ENCODE results near the gene ROBO3.

Gene ROBO3

DNA sequence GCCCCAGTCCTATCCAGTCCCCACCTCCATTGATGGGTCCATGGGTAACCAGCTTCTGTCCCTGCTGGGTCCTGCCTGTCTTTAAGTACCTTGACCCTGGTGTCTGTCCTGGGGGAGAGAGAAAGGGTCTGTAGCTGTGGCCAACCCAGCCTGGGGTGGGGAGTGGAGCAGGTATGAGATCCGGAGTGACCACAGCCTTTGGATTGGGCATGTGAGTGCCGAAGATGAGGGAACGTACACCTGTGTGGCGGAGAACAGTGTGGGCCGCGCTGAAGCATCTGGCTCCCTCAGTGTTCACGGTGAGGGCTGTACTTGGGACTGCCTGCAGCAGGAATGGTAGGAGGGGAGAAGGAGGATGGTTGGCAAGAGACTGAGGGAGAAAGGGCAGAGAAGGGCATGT, 5.2 kb downstream of the ROBO3 start:
- TF ChIP-seq SPI1 (IDR thresholded peaks at IDR 0.05; ENCODE audit: borderline replicate concordance, low read depth) (no peak), GABPA (IDR thresholded peaks at IDR 0.05; ENCODE audit: low read depth) (no peak), POLR2AphosphoS5 (IDR thresholded peaks at IDR 0.05; ENCODE audit: low read depth) (no peak)
- TF ChIP-seq, protein P1, sequence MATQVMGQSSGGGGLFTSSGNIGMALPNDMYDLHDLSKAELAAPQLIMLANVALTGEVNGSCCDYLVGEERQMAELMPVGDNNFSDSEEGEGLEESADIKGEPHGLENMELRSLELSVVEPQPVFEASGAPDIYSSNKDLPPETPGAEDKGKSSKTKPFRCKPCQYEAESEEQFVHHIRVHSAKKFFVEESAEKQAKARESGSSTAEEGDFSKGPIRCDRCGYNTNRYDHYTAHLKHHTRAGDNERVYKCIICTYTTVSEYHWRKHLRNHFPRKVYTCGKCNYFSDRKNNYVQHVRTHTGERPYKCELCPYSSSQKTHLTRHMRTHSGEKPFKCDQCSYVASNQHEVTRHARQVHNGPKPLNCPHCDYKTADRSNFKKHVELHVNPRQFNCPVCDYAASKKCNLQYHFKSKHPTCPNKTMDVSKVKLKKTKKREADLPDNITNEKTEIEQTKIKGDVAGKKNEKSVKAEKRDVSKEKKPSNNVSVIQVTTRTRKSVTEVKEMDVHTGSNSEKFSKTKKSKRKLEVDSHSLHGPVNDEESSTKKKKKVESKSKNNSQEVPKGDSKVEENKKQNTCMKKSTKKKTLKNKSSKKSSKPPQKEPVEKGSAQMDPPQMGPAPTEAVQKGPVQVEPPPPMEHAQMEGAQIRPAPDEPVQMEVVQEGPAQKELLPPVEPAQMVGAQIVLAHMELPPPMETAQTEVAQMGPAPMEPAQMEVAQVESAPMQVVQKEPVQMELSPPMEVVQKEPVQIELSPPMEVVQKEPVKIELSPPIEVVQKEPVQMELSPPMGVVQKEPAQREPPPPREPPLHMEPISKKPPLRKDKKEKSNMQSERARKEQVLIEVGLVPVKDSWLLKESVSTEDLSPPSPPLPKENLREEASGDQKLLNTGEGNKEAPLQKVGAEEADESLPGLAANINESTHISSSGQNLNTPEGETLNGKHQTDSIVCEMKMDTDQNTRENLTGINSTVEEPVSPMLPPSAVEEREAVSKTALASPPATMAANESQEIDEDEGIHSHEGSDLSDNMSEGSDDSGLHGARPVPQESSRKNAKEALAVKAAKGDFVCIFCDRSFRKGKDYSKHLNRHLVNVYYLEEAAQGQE (IDR thresholded peaks at IDR 0.05; ENCODE audit: insufficient replicate concordance, low read depth), result no peak
- TF ChIP-seq, protein P2, sequence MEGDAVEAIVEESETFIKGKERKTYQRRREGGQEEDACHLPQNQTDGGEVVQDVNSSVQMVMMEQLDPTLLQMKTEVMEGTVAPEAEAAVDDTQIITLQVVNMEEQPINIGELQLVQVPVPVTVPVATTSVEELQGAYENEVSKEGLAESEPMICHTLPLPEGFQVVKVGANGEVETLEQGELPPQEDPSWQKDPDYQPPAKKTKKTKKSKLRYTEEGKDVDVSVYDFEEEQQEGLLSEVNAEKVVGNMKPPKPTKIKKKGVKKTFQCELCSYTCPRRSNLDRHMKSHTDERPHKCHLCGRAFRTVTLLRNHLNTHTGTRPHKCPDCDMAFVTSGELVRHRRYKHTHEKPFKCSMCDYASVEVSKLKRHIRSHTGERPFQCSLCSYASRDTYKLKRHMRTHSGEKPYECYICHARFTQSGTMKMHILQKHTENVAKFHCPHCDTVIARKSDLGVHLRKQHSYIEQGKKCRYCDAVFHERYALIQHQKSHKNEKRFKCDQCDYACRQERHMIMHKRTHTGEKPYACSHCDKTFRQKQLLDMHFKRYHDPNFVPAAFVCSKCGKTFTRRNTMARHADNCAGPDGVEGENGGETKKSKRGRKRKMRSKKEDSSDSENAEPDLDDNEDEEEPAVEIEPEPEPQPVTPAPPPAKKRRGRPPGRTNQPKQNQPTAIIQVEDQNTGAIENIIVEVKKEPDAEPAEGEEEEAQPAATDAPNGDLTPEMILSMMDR (IDR thresholded peaks at IDR 0.05; ENCODE audit: insufficient read depth, low read length), result no peak
- DNase-seq (ENCODE audit: low read depth in 1 of 2, low spot score in 1 of 2), result no peak
- Histone ChIP-seq H3K27ac (replicated peaks) (no peak overlapping the region), H3K4me3 (replicated peaks; ENCODE audit: insufficient read depth, low read length) (no peak overlapping the region), H3K27me3 (ENCODE audit: insufficient read depth, poor library complexity, severe bottlenecking) (peaks cover 61% of the 10 kb centered on the region)

DNA sequence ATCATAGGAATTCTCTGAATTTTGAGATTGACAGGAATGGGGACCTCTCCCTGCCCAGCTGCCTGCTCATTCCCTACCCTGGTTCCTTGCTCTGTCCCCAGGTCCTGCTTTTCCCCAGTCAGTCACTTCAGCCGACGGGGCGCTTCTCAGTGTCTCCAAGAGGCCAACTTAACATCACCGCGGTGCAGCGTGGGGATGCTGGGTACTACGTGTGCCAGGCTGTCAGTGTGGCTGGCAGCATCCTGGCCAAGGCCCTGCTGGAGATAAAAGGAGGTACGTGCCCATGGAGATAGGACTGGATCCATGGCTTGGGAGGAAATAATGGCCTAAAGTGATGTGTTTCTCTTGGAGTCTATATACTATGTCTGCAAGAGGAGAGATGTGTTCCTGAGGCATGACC, 7.0 kb downstream of the ROBO3 start:
- Histone ChIP-seq H3K4me3 (replicated peaks; ENCODE audit: insufficient read depth, low read length) (no peak overlapping the region), H3K27me3 (ENCODE audit: insufficient read depth, poor library complexity, severe bottlenecking) (peaks cover 48% of the 10 kb centered on the region), H3K27ac (replicated peaks) (no peak overlapping the region)
- TF ChIP-seq SPI1 (IDR thresholded peaks at IDR 0.05; ENCODE audit: borderline replicate concordance, low read depth) (no peak), POLR2AphosphoS5 (IDR thresholded peaks at IDR 0.05; ENCODE audit: low read depth) (no peak)
- TF ChIP-seq, protein P1 (IDR thresholded peaks at IDR 0.05; ENCODE audit: insufficient replicate concordance, low read depth), result no peak
- DNase-seq (ENCODE audit: low read depth in 1 of 2, low spot score in 1 of 2), result no peak

DNA sequence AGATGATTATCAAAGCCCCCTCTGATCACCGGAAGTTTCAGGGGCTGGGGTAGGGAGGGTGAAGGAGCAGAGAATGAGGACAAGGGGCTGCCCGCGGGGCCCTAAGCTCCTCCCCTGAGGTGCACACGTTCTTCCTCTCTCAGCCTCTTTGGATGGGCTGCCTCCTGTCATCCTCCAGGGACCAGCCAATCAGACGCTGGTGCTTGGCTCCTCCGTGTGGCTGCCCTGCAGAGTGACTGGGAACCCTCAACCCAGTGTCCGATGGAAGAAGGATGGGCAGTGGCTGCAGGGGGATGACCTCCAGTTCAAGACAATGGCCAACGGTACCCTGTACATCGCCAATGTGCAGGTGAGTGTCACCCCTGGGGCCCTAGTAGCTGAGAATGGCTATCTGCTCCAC, 7.5 kb downstream of the ROBO3 start:
- no peak for DNase-seq (ENCODE audit: low read depth in 1 of 2, low spot score in 1 of 2)
- Histone ChIP-seq H3K27me3 (ENCODE audit: insufficient read depth, poor library complexity, severe bottlenecking) (peaks cover 46% of the 10 kb centered on the region), H3K4me3 (replicated peaks; ENCODE audit: insufficient read depth, low read length) (no peak overlapping the region), H3K27ac (replicated peaks) (no peak overlapping the region)
- TF ChIP-seq, protein P1 (IDR thresholded peaks at IDR 0.05; ENCODE audit: insufficient replicate concordance, low read depth), result no peak
- TF ChIP-seq GABPA (IDR thresholded peaks at IDR 0.05; ENCODE audit: low read depth) (no peak), SPI1 (IDR thresholded peaks at IDR 0.05; ENCODE audit: borderline replicate concordance, low read depth) (no peak)

DNA sequence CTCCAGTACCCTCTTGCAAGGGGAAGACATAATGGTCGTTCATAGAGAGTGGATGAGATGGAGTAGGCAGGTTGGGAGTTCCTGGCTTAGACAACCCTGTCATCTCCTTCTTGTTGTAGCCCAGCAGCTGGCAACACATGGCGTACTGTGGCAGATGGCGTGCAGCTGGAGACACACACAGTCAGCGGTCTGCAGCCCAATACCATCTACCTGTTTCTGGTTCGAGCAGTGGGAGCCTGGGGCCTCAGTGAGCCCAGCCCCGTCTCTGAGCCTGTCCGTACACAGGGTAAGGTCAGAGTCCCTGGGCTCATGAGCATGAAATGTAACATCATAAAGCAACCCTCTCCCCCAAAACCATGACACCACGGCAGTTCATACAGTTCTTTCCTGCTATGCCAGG, 8.7 kb downstream of the ROBO3 start:
- H3K27ac ChIP-seq (replicated peaks), result no peak overlapping the region
- TF ChIP-seq, protein P1 (IDR thresholded peaks at IDR 0.05; ENCODE audit: insufficient replicate concordance, low read depth), result no peak
- TF ChIP-seq, protein P2 (IDR thresholded peaks at IDR 0.05; ENCODE audit: insufficient read depth, low read length), result no peak
- TF ChIP-seq SPI1 (IDR thresholded peaks at IDR 0.05; ENCODE audit: borderline replicate concordance, low read depth) (no peak), POLR2AphosphoS5 (IDR thresholded peaks at IDR 0.05; ENCODE audit: low read depth) (no peak), GABPA (IDR thresholded peaks at IDR 0.05; ENCODE audit: low read depth) (no peak)
- DNase-seq (ENCODE audit: low read depth in 1 of 2, low spot score in 1 of 2), result no peak
- H3K4me3 ChIP-seq (replicated peaks; ENCODE audit: insufficient read depth, low read length), result no peak overlapping the region
- H3K27me3 ChIP-seq (ENCODE audit: insufficient read depth, poor library complexity, severe bottlenecking), result peaks cover 33% of the 10 kb centered on the region
